IPS-15b (cell line): Measurements from ENCODE around the gene GPR55.
A peak's percentile ranks its signal among the peaks of the same experiment; 100 is the strongest.

Source experiments
- H3K27me3 ChIP-seq: one replicate; pipeline ENCODE4 v1.6.1; 2013; ENCODE audit warnings: low read length; ENCODE audit not compliant: control insufficient read depth, insufficient read depth
- H3K36me3 ChIP-seq: one replicate; pipeline ENCODE4 v1.6.1; 2013; ENCODE audit warnings: low read length; ENCODE audit not compliant: control insufficient read depth, insufficient read depth
- H3K4me1 ChIP-seq: one replicate; pipeline ENCODE4 v1.6.1; 2013; ENCODE audit warnings: mild to moderate bottlenecking, low read length; ENCODE audit not compliant: control insufficient read depth, insufficient read depth
- H3K4me3 ChIP-seq: one replicate; pipeline ENCODE4 v1.5.1; 2013; ENCODE audit warnings: low read depth, low read length
- H3K9ac ChIP-seq: one replicate; pipeline ENCODE4 v1.6.1; 2013; ENCODE audit warnings: low read depth, mild to moderate bottlenecking, low read length
- H3K9me3 ChIP-seq: one replicate; pipeline ENCODE4 v1.6.1; 2013; ENCODE audit warnings: mild to moderate bottlenecking, low read length; ENCODE audit not compliant: control insufficient read depth, insufficient read depth

The GPR55 gene

GRCh38 chr2:230863442-230864121, 61.5 kb downstream of the GPR55 start:
- H3K36me3 ChIP-seq: no peaks in the 10 kb centered on the region
- no peaks in the 10 kb centered on the region for H3K9me3 ChIP-seq
- H3K27me3 ChIP-seq: peaks cover 15% of the 10 kb centered on the region
- no peak overlapping the region for H3K9ac ChIP-seq
- peak overlapping the region; percentile 81 for H3K4me3 ChIP-seq
- peaks cover 17% of the 10 kb centered on the region for H3K4me1 ChIP-seq

GRCh38 chr2:230863031-230863430, 62.0 kb downstream of the GPR55 start:
- Histone ChIP-seq H3K36me3 (no peaks in the 10 kb centered on the region), H3K4me1 (peaks cover 16% of the 10 kb centered on the region), H3K4me3 (no peak overlapping the region), H3K9me3 (no peaks in the 10 kb centered on the region), H3K27me3 (peaks cover 15% of the 10 kb centered on the region), H3K9ac (no peak overlapping the region)

GRCh38 chr2:230862292-230862691, 62.8 kb downstream of the GPR55 start:
- H3K4me3 ChIP-seq: no peak overlapping the region
- peaks cover 15% of the 10 kb centered on the region for H3K27me3 ChIP-seq
- H3K36me3 ChIP-seq: no peaks in the 10 kb centered on the region
- no peaks in the 10 kb centered on the region for H3K9me3 ChIP-seq
- no peak overlapping the region for H3K9ac ChIP-seq
- H3K4me1 ChIP-seq: peaks cover 16% of the 10 kb centered on the region

- Histone ChIP-seq H3K4me1 (peaks cover 13% of the 10 kb centered on the region), H3K36me3 (no peaks in the 10 kb centered on the region), H3K9ac (no peak overlapping the region), H3K4me3 (no peak overlapping the region), H3K9me3 (no peaks in the 10 kb centered on the region), H3K27me3 (peaks cover 15% of the 10 kb centered on the region)
Observed at GRCh38 chr2:230861552-230862255, 63.3 kb downstream of the GPR55 start.
